H1 (cell line): ENCODE results near the gene SPP1. TPM values are rescaled to one million over a fixed set of nuclear protein-coding genes. Genes with fewer than 3 reads are reported as not detected.

Experiments used
- ATF2 ChIP-seq: IDR thresholded peaks from 2 replicates; pipeline ENCODE4 v1.6.1; 2012; ENCODE audit warnings: low read length, inconsistent platforms
- CHD1 ChIP-seq: IDR thresholded peaks from 2 replicates; pipeline ENCODE4 v1.6.1; 2012; ENCODE audit warnings: low read depth, low read length, improper control_type of control experiment
- CHD7 ChIP-seq: fragments of 300-600 bp; sonication (generic); IDR thresholded peaks from 2 replicates; pipeline ENCODE4 v1.7.1; 2012; ENCODE audit warnings: low read length, moderate library complexity, mild to moderate bottlenecking, inconsistent platforms; ENCODE audit not compliant: insufficient replicate concordance
- EZH2 ChIP-seq: fragments of 200-600 bp; sonication (generic); IDR thresholded peaks from 2 replicates; pipeline ENCODE4 v1.7.1; 2012; ENCODE audit warnings: low read depth, mild to moderate bottlenecking, moderate library complexity, low read length, inconsistent platforms; ENCODE audit not compliant: severe bottlenecking
- KDM4A ChIP-seq: IDR thresholded peaks from one replicate; pipeline ENCODE4 v1.7.1; 2012; ENCODE audit warnings: low read depth, mild to moderate bottlenecking, moderate library complexity, low read length, inconsistent platforms; ENCODE audit not compliant: severe bottlenecking
- KDM5A ChIP-seq: fragments of 200-600 bp; IDR thresholded peaks from 2 replicates; pipeline ENCODE4 v1.7.1; 2012; ENCODE audit warnings: mild to moderate bottlenecking, low read length, inconsistent platforms, mixed read lengths
- POLR2A ChIP-seq, 2 experiments: IDR thresholded peaks; 1 replicate in 1 of 2; 2 replicates in 1 of 2; pipeline ENCODE4 v1.6.1; 2011; ENCODE audit warnings: low read depth in 2 of 2, low read length in 2 of 2, mild to moderate bottlenecking in 2 of 2; ENCODE audit errors: control extremely low read depth in 1 of 2
- POLR2AphosphoS5 ChIP-seq: IDR thresholded peaks from 2 replicates; pipeline ENCODE4 v1.6.1; 2011; ENCODE audit warnings: low read depth, low read length
- SP2 ChIP-seq: IDR thresholded peaks from 2 replicates; pipeline ENCODE4 v1.6.1; 2012; ENCODE audit warnings: mild to moderate bottlenecking, low read length, inconsistent platforms
- TAF7 ChIP-seq: optimal IDR thresholded peaks from 2 replicates; pipeline ENCODE3; 2011; ENCODE audit warnings: low read depth, mild to moderate bottlenecking, inconsistent platforms, low read length, moderate library complexity, borderline replicate concordance
- polyA plus RNA-seq, 7 experiments: library from polyadenylated mRNA; depleted of rRNA in 3 of 7; stranded (reverse) in 5 of 7; unstranded in 2 of 7; fragments of >200 nt in 5 of 7; fragments of 200-250 nt in 2 of 7; gene quantifications; 1 replicate in 5 of 7; 2 replicates in 1 of 7; 4 replicates in 1 of 7; pipeline versions ENCODE4 v1.2.1 to v1.2.3, GENCODE V29; 2011 to 2013; ENCODE audit warnings: missing spikeins in 2 of 7, mixed read lengths in 2 of 7
- total RNA-seq: library from RNA; stranded (reverse); fragmentation: NEBNext Ultra II Directional; extraction: Animal tissue kit (Norgen Biotek cat#: 25700); gene quantifications from 2 replicates; pipeline ENCODE4 v1.2.1, GENCODE V29; 2021

SPP1 gene
- total and polyA plus RNA-seq, 2 of the 8 experiments (the other 6 are each of a cell fraction or from before 2014, with no cell fraction given): 13.7 to 26.5 TPM

DNA sequence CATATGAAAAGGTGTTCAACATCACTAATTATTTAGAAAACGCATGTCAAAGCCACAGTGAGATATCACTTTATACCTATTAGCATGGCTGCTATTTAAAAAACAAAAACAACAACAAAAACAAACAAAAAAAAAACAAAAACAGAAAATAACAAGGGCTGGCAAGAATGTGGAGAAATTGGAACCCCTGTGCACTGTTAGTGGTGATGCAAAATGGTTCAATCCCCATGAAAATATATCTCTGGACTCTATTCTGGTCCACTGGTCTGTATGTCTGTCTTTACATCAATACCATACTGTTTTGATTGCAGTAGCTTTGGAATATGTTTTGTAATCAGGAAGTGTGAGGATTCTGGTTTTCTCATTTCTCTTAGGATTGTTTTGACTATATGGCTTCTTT is 43.6 kb upstream of the SPP1 start (continued):
- TF ChIP-seq CHD7: peak; percentile 48
- TF ChIP-seq KDM5A: no peak
- peak; percentile 54; the same call in 1 of the 2 replicates for TF ChIP-seq ATF2
- TF ChIP-seq EZH2: no peak
- peak; percentile 77 for TF ChIP-seq TAF7
- no peak for TF ChIP-seq CHD1
- no peak for TF ChIP-seq KDM4A
- TF ChIP-seq POLR2AphosphoS5: peak; percentile 96
- no peak for TF ChIP-seq SP2
- peak; percentile 70 to 84 for TF ChIP-seq POLR2A (IDR thresholded peaks at IDR 0.05; ENCODE audit: control extremely low read depth in 1 of 2, low read depth in 2 of 2, low read length in 2 of 2)
